Brain microvascular endothelial cell (primary cell): ENCODE measurements around the gene AP4M1.
A peak's percentile ranks its signal among the peaks of the same experiment; 100 is the strongest.
"Not testable (repeated sequence)": the region's sequence is repeated elsewhere in the genome, so short reads cannot be mapped to it uniquely, and the experiment has no call there.

Experiments
- DNase-seq: peaks from one replicate; pipeline ENCODE4 v3.0.0-alpha.2; 2020
- H3K27ac ChIP-seq: fragments of 250-450 bp; sonication (Bioruptor Pico); 2 replicates; pipeline ENCODE4 v1.5.1; 2020; ENCODE audit warnings: mild to moderate bottlenecking, moderate library complexity
- H3K27me3 ChIP-seq: fragments of 250-450 bp; sonication (Bioruptor Pico); replicated peaks from 2 replicates; pipeline ENCODE4 v1.5.1; 2020; ENCODE audit warnings: mild to moderate bottlenecking
- H3K36me3 ChIP-seq: fragments of 250-450 bp; sonication (Bioruptor Pico); replicated peaks from 2 replicates; pipeline ENCODE4 v1.5.1; 2020; ENCODE audit warnings: mild to moderate bottlenecking
- H3K4me3 ChIP-seq: 2 replicates; pipeline ENCODE4 v1.5.1; 2011; ENCODE audit warnings: low read depth, mild to moderate bottlenecking, control low read depth, low read length, moderate library complexity
- in situ Hi-C: cut with HindIII; loops from 2 replicates; pipeline ENCODE4 v1.10.0; 2017; ENCODE audit warnings: low sequenced_read_pairs, low pct_ligation_motif_present
- TF ChIP-seq, protein P1 (sequence below): IDR thresholded peaks from 2 replicates; pipeline ENCODE4 v1.5.1; 2011; ENCODE audit warnings: low read depth, mild to moderate bottlenecking, moderate library complexity, low read length, control low read depth, inconsistent platforms; ENCODE audit errors: missing control alignments

Gene AP4M1

DNA sequence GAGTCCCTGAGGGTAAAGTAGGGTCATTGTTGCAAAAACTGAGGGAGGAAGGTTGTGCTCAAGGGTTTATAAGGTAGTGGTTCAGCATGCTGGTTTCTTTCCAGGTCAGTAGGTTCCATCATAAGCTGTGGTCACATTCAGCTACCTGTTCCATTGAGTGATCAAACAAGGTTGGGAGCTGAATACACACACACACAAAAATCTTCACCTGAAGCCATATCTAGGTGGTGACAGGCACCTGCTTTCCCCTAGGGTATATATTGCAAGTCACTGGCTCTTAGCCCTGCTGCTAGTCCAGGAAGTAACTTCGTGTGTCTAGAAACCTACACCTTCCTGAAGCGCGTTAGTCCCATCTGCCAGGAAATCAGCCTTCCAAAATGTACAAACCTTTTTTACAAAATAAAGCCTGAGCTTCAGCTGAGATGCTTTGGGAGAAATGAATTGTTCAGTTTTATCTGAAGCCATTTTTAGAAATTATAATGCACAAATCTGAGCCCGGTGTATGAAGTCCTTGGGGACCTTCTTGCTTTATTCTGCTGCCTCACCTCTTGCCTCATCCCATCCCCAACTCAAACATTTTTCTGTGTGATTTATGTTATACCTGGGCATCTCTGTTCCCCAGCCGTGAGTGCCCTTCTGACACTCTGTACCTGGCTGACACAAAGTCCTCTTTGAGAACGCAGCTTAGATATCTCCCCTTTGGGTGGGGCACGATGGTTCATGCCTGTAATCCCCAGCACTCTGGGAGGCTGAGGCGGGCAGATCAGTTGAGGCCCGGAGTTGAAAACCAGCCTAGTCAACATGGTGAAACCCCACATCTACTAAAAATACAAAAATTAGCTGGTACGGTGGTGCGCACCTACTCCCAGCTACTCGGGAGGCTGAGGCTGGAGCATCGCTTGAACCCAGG, 36.7 kb downstream of the AP4M1 start:
- H3K27me3 ChIP-seq: no peaks in the 10 kb centered on the region
- H3K27ac ChIP-seq: no peak overlapping the region
- in situ Hi-C loops: no loop called here
- DNase-seq: no peak
- TF ChIP-seq, protein P1, sequence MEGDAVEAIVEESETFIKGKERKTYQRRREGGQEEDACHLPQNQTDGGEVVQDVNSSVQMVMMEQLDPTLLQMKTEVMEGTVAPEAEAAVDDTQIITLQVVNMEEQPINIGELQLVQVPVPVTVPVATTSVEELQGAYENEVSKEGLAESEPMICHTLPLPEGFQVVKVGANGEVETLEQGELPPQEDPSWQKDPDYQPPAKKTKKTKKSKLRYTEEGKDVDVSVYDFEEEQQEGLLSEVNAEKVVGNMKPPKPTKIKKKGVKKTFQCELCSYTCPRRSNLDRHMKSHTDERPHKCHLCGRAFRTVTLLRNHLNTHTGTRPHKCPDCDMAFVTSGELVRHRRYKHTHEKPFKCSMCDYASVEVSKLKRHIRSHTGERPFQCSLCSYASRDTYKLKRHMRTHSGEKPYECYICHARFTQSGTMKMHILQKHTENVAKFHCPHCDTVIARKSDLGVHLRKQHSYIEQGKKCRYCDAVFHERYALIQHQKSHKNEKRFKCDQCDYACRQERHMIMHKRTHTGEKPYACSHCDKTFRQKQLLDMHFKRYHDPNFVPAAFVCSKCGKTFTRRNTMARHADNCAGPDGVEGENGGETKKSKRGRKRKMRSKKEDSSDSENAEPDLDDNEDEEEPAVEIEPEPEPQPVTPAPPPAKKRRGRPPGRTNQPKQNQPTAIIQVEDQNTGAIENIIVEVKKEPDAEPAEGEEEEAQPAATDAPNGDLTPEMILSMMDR: no peak
- H3K4me3 ChIP-seq: no peak overlapping the region
- no peaks in the 10 kb centered on the region for H3K36me3 ChIP-seq

DNA sequence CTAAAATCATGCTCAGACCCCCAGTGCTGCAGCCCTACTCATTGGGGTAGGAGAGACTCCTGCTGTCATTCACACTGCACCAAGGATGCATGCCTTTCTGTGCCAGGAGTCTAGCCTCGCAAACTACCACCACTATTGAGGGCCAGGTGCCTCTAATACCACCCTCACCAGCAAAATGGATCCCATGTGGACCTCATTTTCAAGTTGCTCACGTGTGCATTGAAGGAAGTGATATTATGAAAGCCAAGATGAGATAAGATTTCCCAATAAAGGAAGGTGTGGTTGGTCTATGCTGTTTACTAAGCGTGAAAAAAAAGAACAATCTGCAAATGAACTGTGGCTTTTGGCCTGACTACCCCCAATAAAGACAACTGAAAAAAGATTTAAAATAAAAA, 40.1 kb downstream of the AP4M1 start:
- H3K4me3 ChIP-seq: no peak overlapping the region
- in situ Hi-C loops: no loop called here
- no peak for DNase-seq
- no peaks in the 10 kb centered on the region for H3K27me3 ChIP-seq
- no peaks in the 10 kb centered on the region for H3K36me3 ChIP-seq
- no peak overlapping the region for H3K27ac ChIP-seq
- TF ChIP-seq, protein P1: no peak

DNA sequence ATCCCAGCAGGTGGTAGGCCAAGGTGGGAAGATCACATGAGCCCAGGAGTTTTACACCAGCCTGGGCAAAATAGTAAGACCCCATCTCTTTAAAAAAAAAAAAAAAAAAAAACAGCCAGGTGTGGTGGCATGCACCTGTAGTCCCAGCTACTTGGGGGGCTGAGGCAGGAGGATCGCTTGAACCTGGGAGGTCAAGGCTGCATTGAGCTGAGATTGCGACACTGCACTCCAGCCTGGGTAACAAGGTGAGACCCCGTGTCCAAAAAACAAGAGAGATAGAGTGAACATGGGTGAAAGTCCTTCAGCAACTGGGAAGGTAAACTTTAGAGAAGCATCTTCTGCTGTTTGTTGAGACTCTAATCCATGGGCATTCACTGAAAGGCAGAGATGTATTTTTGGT, 41.0 kb downstream of the AP4M1 start:
- no peak for DNase-seq
- Histone ChIP-seq H3K27me3 (no peaks in the 10 kb centered on the region), H3K27ac (no peak overlapping the region), H3K36me3 (no peaks in the 10 kb centered on the region), H3K4me3 (no peak overlapping the region)
- TF ChIP-seq, protein P1: no peak
- in situ Hi-C loops: no loop called here

DNA sequence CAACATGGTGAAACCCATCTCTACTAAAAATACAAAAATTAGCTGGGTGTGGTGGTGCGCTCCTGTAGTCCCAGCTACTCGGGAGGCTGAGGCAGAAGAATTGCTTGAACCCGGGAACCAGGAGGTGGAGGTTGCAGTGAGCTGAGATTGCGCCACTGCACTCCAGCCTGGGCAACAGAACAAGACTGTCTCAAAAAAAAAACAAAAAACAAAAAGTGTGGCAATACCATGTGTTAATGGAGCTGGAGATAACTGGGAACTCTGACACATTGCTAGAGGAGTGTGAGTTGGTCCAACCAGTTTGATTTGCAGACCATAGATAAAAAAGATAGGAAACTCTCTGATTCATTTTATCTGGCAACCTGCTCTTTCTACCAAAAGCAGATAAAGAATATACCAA, 44.9 kb downstream of the AP4M1 start:
- H3K36me3 ChIP-seq, H3K4me3 ChIP-seq, DNase-seq, in situ Hi-C loops, H3K27ac ChIP-seq, H3K27me3 ChIP-seq: not testable (repeated sequence)

DNA sequence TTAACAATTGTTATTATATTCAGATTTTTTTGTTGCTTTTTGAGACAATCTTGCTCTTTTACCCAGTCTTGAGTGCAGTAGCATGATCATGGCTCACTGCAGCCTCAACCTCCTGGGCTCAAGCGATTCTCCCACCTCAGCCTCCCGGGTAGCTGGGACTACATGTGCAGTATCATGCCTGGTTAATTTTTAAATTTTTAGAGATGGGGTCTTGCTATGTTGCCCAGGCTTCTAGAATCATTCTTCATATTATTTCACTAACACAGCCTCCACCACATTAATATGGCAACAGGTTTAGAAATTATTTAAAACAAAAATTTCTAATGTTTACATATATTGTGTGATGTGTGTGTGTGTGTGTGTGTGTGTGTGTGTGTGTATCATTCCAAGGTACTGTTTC, 45.8 kb downstream of the AP4M1 start:
- in situ Hi-C loops: no loop called here
- Histone ChIP-seq H3K27me3 (no peaks in the 10 kb centered on the region), H3K4me3 (no peak overlapping the region), H3K36me3 (no peaks in the 10 kb centered on the region), H3K27ac (no peak overlapping the region)
- TF ChIP-seq, protein P1: no peak
- DNase-seq: no peak

DNA sequence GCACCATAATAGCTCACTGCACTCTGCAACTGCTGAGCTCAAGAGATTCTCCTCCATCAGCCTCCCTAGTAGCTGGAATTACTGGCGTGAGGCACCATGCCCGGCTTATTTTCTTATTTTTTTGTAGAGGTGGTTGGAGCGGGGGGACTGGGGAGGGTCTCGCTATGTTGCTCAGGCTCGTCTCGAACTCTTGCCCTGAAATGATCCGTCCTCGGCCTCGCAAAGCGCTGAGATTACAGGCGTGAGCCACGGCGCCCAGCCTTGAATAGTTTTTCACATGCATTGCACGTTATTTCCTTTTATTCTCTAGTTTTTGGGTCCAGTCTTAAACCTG, 46.7 kb downstream of the AP4M1 start:
- in situ Hi-C loops: no loop called here
- peak overlapping the region; percentile 40 for H3K4me3 ChIP-seq
- H3K27me3 ChIP-seq: no peaks in the 10 kb centered on the region
- H3K36me3 ChIP-seq: peaks cover 1% of the 10 kb centered on the region
- no peak for DNase-seq
- TF ChIP-seq, protein P1: no peak
- H3K27ac ChIP-seq: no peak overlapping the region
